GM12801 (cell line): ENCODE results near the gene TTC4.

ENCODE experiments used
- CTCF ChIP-seq: IDR thresholded peaks from one replicate; pipeline ENCODE4 v1.5.1; 2011; ENCODE audit warnings: control low read depth; ENCODE audit not compliant: insufficient read length; ENCODE audit errors: extremely low read depth

TTC4 gene

GRCh38 chr1:54763816-54764132 is 48.1 kb downstream of the TTC4 start:
- TF ChIP-seq CTCF, result no peak

- TF ChIP-seq CTCF, result no peak
Measured at GRCh38 chr1:54764133-54764921, 48.7 kb downstream of the TTC4 start, which contains the start of gene PARS2. Gene PARS2 (minus strand): TSS chr1:54764523. CDS start chr1:54759161, 5,362 bp downstream.

GRCh38 chr1:54764922-54765561 is 49.4 kb downstream of the TTC4 start:
- no peak for TF ChIP-seq CTCF

GRCh38 chr1:54766726-54767125 is 51.1 kb downstream of the TTC4 start:
- TF ChIP-seq CTCF, result no peak

GRCh38 chr1:54767526-54767925 is 51.9 kb downstream of the TTC4 start:
- no peak for TF ChIP-seq CTCF

- no peak for TF ChIP-seq CTCF
Measured at GRCh38 chr1:54768093-54768492, 52.4 kb downstream of the TTC4 start.

- no peak for TF ChIP-seq CTCF
Measured at GRCh38 chr1:54772951-54773350, 57.3 kb downstream of the TTC4 start.
